Keratinocyte (primary cell): ENCODE measurements around the gene ZNF329. TPM values are rescaled to one million over a fixed set of nuclear protein-coding genes. Genes with fewer than 3 reads are reported as not detected.

Source experiments
- DNase-seq: peaks from one replicate; pipeline ENCODE4 v3.0.0-alpha.2; 2011; ENCODE audit warnings: low read depth, missing footprints, low spot score
- FAIRE-seq: peaks from 2 replicates; lab custom pipeline; 2011; peaks lifted over from hg19 to GRCh38; lab: Jason Lieb, UNC
- H2AFZ ChIP-seq: 2 replicates; pipeline ENCODE4 v1.6.0; 2012; ENCODE audit warnings: low read length, control low read depth, inconsistent platforms; ENCODE audit not compliant: control insufficient read depth
- H3K27ac ChIP-seq: 2 replicates; pipeline ENCODE4 v1.5.1; 2011; ENCODE audit warnings: low read length; ENCODE audit not compliant: control insufficient read depth, insufficient read depth
- H3K27me3 ChIP-seq: 3 replicates; pipeline ENCODE4 v1.6.0; 2011; ENCODE audit warnings: low read length; ENCODE audit not compliant: control insufficient read depth, insufficient read depth; ENCODE audit errors: extremely low read depth
- H3K36me3 ChIP-seq, 2 experiments: 2 replicates in 1 of 2; 3 replicates in 1 of 2; pipeline ENCODE4 v1.5.1; 2011; ENCODE audit warnings: low read length in 2 of 2, mild to moderate bottlenecking in 1 of 2; ENCODE audit not compliant: control insufficient read depth in 2 of 2, insufficient read depth in 2 of 2; ENCODE audit errors: extremely low read depth in 1 of 2
- H3K4me1 ChIP-seq: 3 replicates; pipeline ENCODE4 v1.5.1; 2011; ENCODE audit warnings: low read length; ENCODE audit not compliant: control insufficient read depth, insufficient read depth; ENCODE audit errors: extremely low read depth
- H3K4me2 ChIP-seq: 3 replicates; pipeline ENCODE4 v1.6.0; 2011; ENCODE audit warnings: low read depth, low read length; ENCODE audit not compliant: control insufficient read depth, insufficient read depth; ENCODE audit errors: extremely low read depth
- H3K4me3 ChIP-seq, 3 experiments: fragments of 200-600 bp in 1 of 3; sonication (generic) in 1 of 3; 2 replicates in 2 of 3; 3 replicates in 1 of 3; pipeline ENCODE4 v1.5.1; 2011 to 2016; ENCODE audit warnings: low read length in 3 of 3, mild to moderate bottlenecking in 3 of 3, control low read depth in 2 of 3, inconsistent platforms in 1 of 3, low read depth in 1 of 3, mixed read lengths in 1 of 3, mixed run types in 1 of 3, moderate library complexity in 1 of 3; ENCODE audit not compliant: control insufficient read depth in 2 of 3, insufficient read depth in 2 of 3; ENCODE audit errors: extremely low read depth in 1 of 3
- H3K79me2 ChIP-seq: 2 replicates; pipeline ENCODE4 v1.6.0; 2012; ENCODE audit warnings: low read length; ENCODE audit not compliant: control insufficient read depth, insufficient read depth
- H3K9ac ChIP-seq: 3 replicates; pipeline ENCODE4 v1.6.0; 2011; ENCODE audit warnings: low read length; ENCODE audit not compliant: control insufficient read depth, insufficient read depth; ENCODE audit errors: extremely low read depth
- H3K9me1 ChIP-seq: 3 replicates; pipeline ENCODE4 v1.6.0; 2011; ENCODE audit warnings: low read length; ENCODE audit not compliant: control insufficient read depth, insufficient read depth; ENCODE audit errors: extremely low read depth
- H3K9me3 ChIP-seq: 2 replicates; pipeline ENCODE4 v1.5.1; 2012; ENCODE audit warnings: low read depth, low read length; ENCODE audit not compliant: control insufficient read depth
- H4K20me1 ChIP-seq: 3 replicates; pipeline ENCODE4 v1.6.0; 2011; ENCODE audit warnings: low read length; ENCODE audit not compliant: control insufficient read depth, insufficient read depth; ENCODE audit errors: extremely low read depth
- CTCF ChIP-seq, 3 experiments: IDR thresholded peaks in 1 of 3; conservative IDR thresholded peaks in 1 of 3; optimal IDR thresholded peaks in 1 of 3; 2 replicates in 2 of 3; 3 replicates in 1 of 3; pipeline versions ENCODE3 to v1.5.1; 2011; ENCODE audit warnings: low read length in 3 of 3, mild to moderate bottlenecking in 3 of 3, moderate library complexity in 2 of 3, control low read depth in 1 of 3, inconsistent platforms in 1 of 3; ENCODE audit not compliant: insufficient read depth in 2 of 3; ENCODE audit errors: extremely low read depth in 1 of 3
- EZH2 ChIP-seq: IDR thresholded peaks from one replicate; pipeline ENCODE4 v1.6.1; 2012; ENCODE audit warnings: inconsistent platforms, mild to moderate bottlenecking, low read length, moderate library complexity
- dilution Hi-C: fragments of 300-500 bp; cut with MboI; formaldehyde crosslinking; loops from one replicate; pipeline ENCODE4 v1.7.0; 2020; ENCODE audit warnings: low sequenced_read_pairs; ENCODE audit not compliant: extremely low pct_ligation_motif_present
- polyA plus RNA-seq, 5 experiments: library from polyadenylated mRNA; depleted of rRNA in 3 of 5; stranded (reverse) in 3 of 5; stranded (forward) in 1 of 5; unstranded in 1 of 5; fragments of >200 nt; gene quantifications; 1 replicate in 1 of 5; 2 replicates in 3 of 5; 3 replicates in 1 of 5; pipeline versions ENCODE4 v1.2.1 to v1.2.3, GENCODE V29; 2011 to 2012; ENCODE audit warnings: missing spikeins in 2 of 5, low read depth in 1 of 5, low replicate concordance in 1 of 5

The ZNF329 gene
- polyA plus RNA-seq, 1 donor (not counting 4 experiments of a cell fraction or from before 2014, with no cell fraction given) = 8.5 TPM

GRCh38 chr19:58097349-58097748, 53.2 kb downstream of the ZNF329 start:
- Histone ChIP-seq H3K4me3 (peak overlapping the region; percentile 34 to 100 (median 47)), H3K79me2 (peaks cover 4% of the 10 kb centered on the region), H3K27me3 (no peaks in the 10 kb centered on the region), H3K27ac (no peak overlapping the region), H3K9me1 (no peaks in the 10 kb centered on the region), H3K36me3 (peaks cover 0 to 2% of the 10 kb centered on the region in 2 experiments), H2AFZ (no peak overlapping the region), H3K9me3 (peaks cover 8% of the 10 kb centered on the region), H3K4me1 (peaks cover 3% of the 10 kb centered on the region), H4K20me1 (no peaks in the 10 kb centered on the region), H3K9ac (no peak overlapping the region), H3K4me2 (peak overlapping the region; percentile 58)
- FAIRE-seq (no peak), DNase-seq (no peak)
- dilution Hi-C loops = no loop called here
- TF ChIP-seq CTCF (optimal IDR thresholded peaks at IDR 0.05 in 1 of 3, IDR thresholded peaks at IDR 0.05 in 1 of 3, conservative IDR thresholded peaks at IDR 0.05 in 1 of 3; ENCODE audit: extremely low read depth in 1 of 3, insufficient read depth in 2 of 3, low read length in 3 of 3) = no peak
- TF ChIP-seq EZH2 = no peak

GRCh38 chr19:58096884-58097283, 53.7 kb downstream of the ZNF329 start:
- TF ChIP-seq EZH2 = no peak
- no peak for TF ChIP-seq CTCF (optimal IDR thresholded peaks at IDR 0.05 in 1 of 3, IDR thresholded peaks at IDR 0.05 in 1 of 3, conservative IDR thresholded peaks at IDR 0.05 in 1 of 3; ENCODE audit: extremely low read depth in 1 of 3, insufficient read depth in 2 of 3, low read length in 3 of 3)
- DNase-seq = no peak
- Histone ChIP-seq H3K27ac (no peak overlapping the region), H3K27me3 (no peaks in the 10 kb centered on the region), H3K79me2 (peaks cover 4% of the 10 kb centered on the region), H3K4me3 (peak overlapping the region in 1 of 3 experiments; percentile 34), H3K9me1 (no peaks in the 10 kb centered on the region), H3K9ac (no peak overlapping the region), H3K36me3 (peaks cover 0 to 2% of the 10 kb centered on the region in 2 experiments), H3K4me1 (peaks cover 3% of the 10 kb centered on the region), H3K4me2 (peak overlapping the region; percentile 58), H4K20me1 (no peaks in the 10 kb centered on the region), H3K9me3 (peaks cover 8% of the 10 kb centered on the region), H2AFZ (no peak overlapping the region)
- dilution Hi-C loops = no loop called here
- no peak for FAIRE-seq
